Peyer's patch (tissue), 4 donors: ENCODE data around the gene TGFB1. TPM values are rescaled to one million over a fixed set of nuclear protein-coding genes. Genes with fewer than 3 reads are reported as not detected.
A peak's percentile ranks its signal among the peaks of the same experiment; 100 is the strongest.

Experiments
- DNase-seq, 3 donors: peaks; one replicate each; pipeline ENCODE4 v3.0.0-alpha.2; 2017 to 2019
- H3K27ac ChIP-seq, 4 donors: fragments of 200-600 bp; sonication (generic); one replicate each; pipeline ENCODE4 v1.5.1; 2016 to 2019
- H3K27me3 ChIP-seq, 2 donors: fragments of 200-600 bp; sonication (generic); one replicate each; pipeline ENCODE4 v1.5.1; 2019
- H3K36me3 ChIP-seq, 3 donors: fragments of 200-600 bp; sonication (generic); one replicate each; pipeline ENCODE4 v1.5.1; 2016 to 2019
- H3K4me1 ChIP-seq, 4 donors: fragments of 200-600 bp; sonication (generic); one replicate each; pipeline ENCODE4 v1.5.1; 2016 to 2019
- H3K4me3 ChIP-seq, 4 donors: fragments of 200-600 bp; sonication (generic); 1 replicate in 3 of 4; 2 replicates in 1 of 4; pipeline ENCODE4 v1.5.1; 2016 to 2019; ENCODE audit warnings: mild to moderate bottlenecking in 1 of 4
- H3K9me3 ChIP-seq, 4 donors: fragments of 200-600 bp; sonication (generic); one replicate each; pipeline ENCODE4 v1.5.1; 2016 to 2019; ENCODE audit warnings: mild to moderate bottlenecking in 1 of 4
- POLR2A ChIP-seq, 2 donors: fragments of 450-650 bp; IDR thresholded peaks; one replicate each; pipeline ENCODE4 v1.5.1; 2017; ENCODE audit warnings: antibody characterized with exemption in 2 of 2, mild to moderate bottlenecking in 2 of 2, moderate library complexity in 2 of 2
- total RNA-seq, 4 donors: library from RNA; depleted of rRNA; stranded (reverse); fragments of >200 nt; gene quantifications; one replicate each; pipeline ENCODE4 v1.1.0, GENCODE V29; 2016
- TF ChIP-seq, protein P1 (sequence below), 6 experiments: fragments of 450-650 bp in 4 of 6; fragments of 200-600 bp in 2 of 6; sonication (generic) in 1 of 6; IDR thresholded peaks; one replicate each; pipeline ENCODE4 v1.5.1; 2017 to 2019; ENCODE audit warnings: antibody characterized with exemption in 6 of 6, mild to moderate bottlenecking in 3 of 6, moderate library complexity in 1 of 6

The TGFB1 gene
- total RNA-seq, 4 donors from 2014 or later, result 6.8 to 80.9 (median 22.9) TPM

DNA sequence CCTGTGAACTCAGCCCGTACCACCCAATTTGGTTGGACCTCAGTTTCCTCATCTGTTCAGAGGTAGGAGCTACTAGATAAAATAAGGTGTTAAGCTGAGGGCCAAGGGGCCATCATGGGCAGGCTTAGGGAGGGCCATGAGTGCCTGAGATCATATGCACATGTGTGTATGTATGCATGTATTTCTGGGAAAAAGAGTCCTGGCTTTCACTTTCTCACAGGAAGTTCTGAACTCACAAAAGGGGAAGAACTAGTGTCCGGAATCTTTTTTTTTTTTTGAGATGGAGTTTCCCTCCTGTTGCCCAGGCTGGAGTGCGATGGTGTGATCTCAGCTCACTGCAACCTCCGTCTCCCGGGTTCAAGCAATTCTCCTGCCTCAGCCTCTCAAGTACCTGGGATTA lies 18.9 kb downstream of the TGFB1 start:
- DNase-seq, result no peak
- no peaks in the 10 kb centered on the region for H3K27me3 ChIP-seq
- no peak for TF ChIP-seq POLR2A (IDR thresholded peaks at IDR 0.05)
- TF ChIP-seq, protein P1, sequence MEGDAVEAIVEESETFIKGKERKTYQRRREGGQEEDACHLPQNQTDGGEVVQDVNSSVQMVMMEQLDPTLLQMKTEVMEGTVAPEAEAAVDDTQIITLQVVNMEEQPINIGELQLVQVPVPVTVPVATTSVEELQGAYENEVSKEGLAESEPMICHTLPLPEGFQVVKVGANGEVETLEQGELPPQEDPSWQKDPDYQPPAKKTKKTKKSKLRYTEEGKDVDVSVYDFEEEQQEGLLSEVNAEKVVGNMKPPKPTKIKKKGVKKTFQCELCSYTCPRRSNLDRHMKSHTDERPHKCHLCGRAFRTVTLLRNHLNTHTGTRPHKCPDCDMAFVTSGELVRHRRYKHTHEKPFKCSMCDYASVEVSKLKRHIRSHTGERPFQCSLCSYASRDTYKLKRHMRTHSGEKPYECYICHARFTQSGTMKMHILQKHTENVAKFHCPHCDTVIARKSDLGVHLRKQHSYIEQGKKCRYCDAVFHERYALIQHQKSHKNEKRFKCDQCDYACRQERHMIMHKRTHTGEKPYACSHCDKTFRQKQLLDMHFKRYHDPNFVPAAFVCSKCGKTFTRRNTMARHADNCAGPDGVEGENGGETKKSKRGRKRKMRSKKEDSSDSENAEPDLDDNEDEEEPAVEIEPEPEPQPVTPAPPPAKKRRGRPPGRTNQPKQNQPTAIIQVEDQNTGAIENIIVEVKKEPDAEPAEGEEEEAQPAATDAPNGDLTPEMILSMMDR (IDR thresholded peaks at IDR 0.05), result no peak
- no peaks in the 10 kb centered on the region for H3K9me3 ChIP-seq
- peaks cover 0 to 29% (median 0%) of the 10 kb centered on the region in 3 donors for H3K36me3 ChIP-seq
- peak overlapping the region in 2 of 4 donors; percentile 39 to 57 for H3K27ac ChIP-seq
- no peak overlapping the region for H3K4me3 ChIP-seq
- peaks cover 0 to 13% (median 8%) of the 10 kb centered on the region in 4 donors for H3K4me1 ChIP-seq

DNA sequence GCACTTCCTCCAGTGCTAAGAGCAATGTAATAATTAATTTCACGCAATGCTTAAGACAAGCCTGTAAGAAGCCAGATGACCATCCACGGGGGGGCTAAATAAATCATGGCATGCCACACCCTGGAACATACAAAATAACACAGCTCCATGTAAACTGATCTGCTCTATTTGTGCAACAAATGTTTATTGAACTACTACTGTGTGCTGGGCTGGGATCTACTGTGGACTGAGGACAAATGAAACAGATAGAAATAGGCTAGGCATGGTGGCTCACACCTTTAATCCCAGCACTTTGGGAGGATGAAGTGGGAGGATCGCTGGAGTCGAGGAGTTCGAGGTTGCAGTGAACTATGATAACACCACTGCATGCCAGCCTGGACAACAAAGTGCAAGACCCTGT lies 21.3 kb downstream of the TGFB1 start:
- Histone ChIP-seq H3K27me3 (no peaks in the 10 kb centered on the region), H3K36me3 (peaks cover 0 to 29% (median 0%) of the 10 kb centered on the region in 3 donors), H3K27ac (no peak overlapping the region), H3K9me3 (no peaks in the 10 kb centered on the region), H3K4me1 (peaks cover 0 to 32% (median 22%) of the 10 kb centered on the region in 4 donors), H3K4me3 (no peak overlapping the region)
- DNase-seq, result no peak
- TF ChIP-seq, protein P1 (IDR thresholded peaks at IDR 0.05), result no peak
- TF ChIP-seq POLR2A (IDR thresholded peaks at IDR 0.05), result no peak

DNA sequence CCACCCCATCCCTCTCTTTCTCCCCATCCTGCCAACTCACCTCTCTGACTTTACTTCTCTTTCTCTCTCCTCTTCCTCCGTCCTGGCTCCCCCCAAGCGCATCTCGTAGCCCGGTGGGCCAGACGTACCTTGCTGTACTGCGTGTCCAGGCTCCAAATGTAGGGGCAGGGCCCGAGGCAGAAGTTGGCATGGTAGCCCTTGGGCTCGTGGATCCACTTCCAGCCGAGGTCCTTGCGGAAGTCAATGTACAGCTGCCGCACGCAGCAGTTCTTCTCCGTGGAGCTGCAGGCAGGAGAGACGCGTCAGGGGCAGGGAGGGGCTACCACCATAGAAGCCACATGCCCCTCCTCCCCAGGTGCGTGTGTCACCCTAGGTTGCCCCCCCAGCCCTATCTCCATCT lies 21.7 kb downstream of the TGFB1 start:
- Histone ChIP-seq H3K36me3 (peaks cover 0 to 29% (median 0%) of the 10 kb centered on the region in 3 donors), H3K27me3 (no peaks in the 10 kb centered on the region), H3K4me1 (peaks cover 0 to 37% (median 25%) of the 10 kb centered on the region in 4 donors), H3K4me3 (no peak overlapping the region), H3K27ac (no peak overlapping the region), H3K9me3 (no peaks in the 10 kb centered on the region)
- TF ChIP-seq, protein P1 (IDR thresholded peaks at IDR 0.05), result no peak
- no peak for TF ChIP-seq POLR2A (IDR thresholded peaks at IDR 0.05)
- no peak for DNase-seq

DNA sequence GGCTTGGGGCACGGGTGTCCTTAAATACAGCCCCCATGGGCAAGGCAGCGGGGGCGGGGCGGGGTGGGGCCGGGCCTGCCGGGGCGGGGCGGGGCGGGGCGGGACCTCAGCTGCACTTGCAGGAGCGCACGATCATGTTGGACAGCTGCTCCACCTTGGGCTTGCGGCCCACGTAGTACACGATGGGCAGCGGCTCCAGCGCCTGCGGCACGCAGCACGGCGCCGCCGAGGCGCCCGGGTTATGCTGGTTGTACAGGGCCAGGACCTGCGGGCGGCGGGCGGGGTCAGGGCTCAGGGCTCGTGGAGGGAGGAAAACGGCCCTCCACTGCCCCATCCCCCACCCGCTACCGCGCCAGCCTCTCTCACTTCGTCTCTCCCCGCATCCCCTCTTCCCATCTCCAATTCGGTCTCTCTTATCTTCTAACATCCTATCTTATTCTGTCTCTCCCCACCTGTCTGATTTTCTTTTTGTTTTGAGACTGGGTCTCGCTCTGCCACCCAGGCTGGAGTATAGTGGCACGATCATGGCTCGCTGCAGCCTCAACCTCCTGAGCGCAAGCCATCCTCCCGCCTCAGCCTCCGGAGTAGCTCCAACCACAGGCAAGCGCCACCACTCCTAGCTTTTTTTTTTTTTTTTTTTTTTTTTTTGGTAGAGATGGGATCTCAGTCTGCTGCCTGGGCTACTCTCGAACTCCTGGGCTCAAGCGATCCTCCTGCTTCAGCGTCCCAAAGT lies 22.6 kb downstream of the TGFB1 start:
- no peak for DNase-seq
- H3K4me1 ChIP-seq, result peaks cover 2 to 45% (median 28%) of the 10 kb centered on the region in 4 donors
- H3K27me3 ChIP-seq, result no peaks in the 10 kb centered on the region
- H3K27ac ChIP-seq, result no peak overlapping the region
- H3K4me3 ChIP-seq, result no peak overlapping the region
- H3K9me3 ChIP-seq, result no peaks in the 10 kb centered on the region
- H3K36me3 ChIP-seq, result peaks cover 0 to 29% (median 0%) of the 10 kb centered on the region in 3 donors
- TF ChIP-seq POLR2A (IDR thresholded peaks at IDR 0.05), result no peak

DNA sequence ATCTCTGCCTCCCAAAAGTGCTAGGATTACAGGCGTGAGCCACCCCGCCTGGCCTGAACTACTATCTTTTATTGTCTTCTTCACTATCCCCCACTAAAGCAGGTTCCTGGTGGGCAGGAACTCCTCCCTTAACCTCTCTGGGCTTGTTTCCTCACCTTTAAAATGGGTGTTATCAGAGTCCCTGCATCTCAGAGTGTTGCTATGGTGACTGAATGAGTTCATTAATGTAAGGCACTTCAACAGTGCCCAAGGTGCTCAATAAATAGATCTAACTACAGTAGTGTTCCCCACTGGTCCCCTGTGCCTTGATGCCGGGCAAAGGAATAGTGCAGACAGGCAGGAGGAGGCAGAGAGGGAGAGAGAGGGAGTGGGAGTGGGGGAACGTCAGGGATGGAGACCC lies 23.2 kb downstream of the TGFB1 start:
- Histone ChIP-seq H3K4me3 (no peak overlapping the region), H3K27me3 (no peaks in the 10 kb centered on the region), H3K4me1 (peaks cover 8 to 51% (median 35%) of the 10 kb centered on the region in 4 donors), H3K27ac (no peak overlapping the region), H3K36me3 (peaks cover 0 to 24% (median 0%) of the 10 kb centered on the region in 3 donors), H3K9me3 (no peaks in the 10 kb centered on the region)
- TF ChIP-seq, protein P1 (IDR thresholded peaks at IDR 0.05), result no peak
- no peak for TF ChIP-seq POLR2A (IDR thresholded peaks at IDR 0.05)
- DNase-seq, result no peak

DNA sequence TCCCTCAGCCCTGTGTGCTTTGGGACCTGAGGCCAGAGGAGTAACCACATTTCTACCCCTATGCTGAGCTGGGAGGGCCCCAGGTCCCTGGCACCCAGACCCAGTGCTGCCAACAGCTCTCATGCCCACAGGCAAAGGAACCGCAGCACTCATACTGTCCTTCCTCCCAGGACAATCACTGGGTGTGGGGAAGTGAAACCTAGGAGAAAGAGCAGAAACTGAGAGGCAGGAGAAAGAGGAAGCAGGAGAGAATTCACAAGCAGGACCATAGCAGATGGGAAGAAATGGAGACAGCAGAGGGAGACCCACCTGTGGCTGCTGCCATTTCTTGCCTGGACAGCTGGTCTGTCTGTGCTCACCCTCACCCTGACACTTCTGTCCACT lies 24.9 kb downstream of the TGFB1 start:
- TF ChIP-seq, protein P1 (IDR thresholded peaks at IDR 0.05), result no peak
- TF ChIP-seq POLR2A (IDR thresholded peaks at IDR 0.05), result no peak
- H3K27me3 ChIP-seq, result no peaks in the 10 kb centered on the region
- peak overlapping the region in 2 of 4 donors; percentile 28 to 33 for H3K4me3 ChIP-seq
- peak overlapping the region; percentile 71 to 87 (median 80) for H3K27ac ChIP-seq
- peaks cover 9 to 55% (median 38%) of the 10 kb centered on the region in 4 donors for H3K4me1 ChIP-seq
- H3K9me3 ChIP-seq, result no peaks in the 10 kb centered on the region
- peaks cover 0 to 20% (median 0%) of the 10 kb centered on the region in 3 donors for H3K36me3 ChIP-seq
- DNase-seq, result peak in 1 of 3 donors; percentile 36
